NCI-H2171 treated with DMSO at 0.1 percent for 48 hours (cell line): ENCODE data around the gene ERO1A.

Experiments used
- DNase-seq: peaks from one replicate; lab custom pipeline; 2025; lab: John Stamatoyannopoulos, UW

Gene ERO1A

GRCh38 chr14:52599974-52600373 is 95.4 kb downstream of the ERO1A start:
- DNase-seq = no peak

- no peak for DNase-seq
Observed at GRCh38 chr14:52598568-52598967, 96.8 kb downstream of the ERO1A start.

GRCh38 chr14:52596861-52597260 is 98.5 kb downstream of the ERO1A start:
- no peak for DNase-seq

- DNase-seq = no peak
Observed at GRCh38 chr14:52596320-52596719, 99.0 kb downstream of the ERO1A start.

GRCh38 chr14:52590318-52590717 is 105.0 kb downstream of the ERO1A start:
- DNase-seq = no peak
